LNCaP clone FGC (cell line): Measurements from ENCODE around the gene ENO1.
"Not testable (repeated sequence)": the region's sequence is repeated elsewhere in the genome, so short reads cannot be mapped to it uniquely, and the experiment has no call there.

ENCODE experiments used
- DNase-seq: peaks from one replicate; pipeline ENCODE4 v3.0.0-alpha.2; 2011; ENCODE audit warnings: low read depth
- H3K4me3 ChIP-seq: 2 replicates; pipeline ENCODE4 v1.5.1; 2011; ENCODE audit warnings: mild to moderate bottlenecking, low read depth, low read length, control low read depth
- CTCF ChIP-seq: IDR thresholded peaks from 2 replicates; pipeline ENCODE4 v1.5.1; 2012; ENCODE audit warnings: mild to moderate bottlenecking; ENCODE audit not compliant: control insufficient read depth, insufficient read depth; ENCODE audit errors: extremely low read depth

Gene ENO1

GRCh38 chr1:8841395-8841794, 37.1 kb downstream of the ENO1 start:
- TF ChIP-seq CTCF: no peak
- no peak overlapping the region for H3K4me3 ChIP-seq
- DNase-seq: no peak

- no peak for DNase-seq
- no peak overlapping the region for H3K4me3 ChIP-seq
- no peak for TF ChIP-seq CTCF
Observed at GRCh38 chr1:8839990-8840389, 38.5 kb downstream of the ENO1 start.

GRCh38 chr1:8835941-8836643, 42.4 kb downstream of the ENO1 start:
- H3K4me3 ChIP-seq: no peak overlapping the region
- no peak for DNase-seq
- no peak for TF ChIP-seq CTCF

GRCh38 chr1:8831340-8831739, 47.1 kb downstream of the ENO1 start:
- TF ChIP-seq CTCF: no peak
- no peak overlapping the region for H3K4me3 ChIP-seq
- no peak for DNase-seq

- not testable (repeated sequence) for H3K4me3 ChIP-seq, DNase-seq
Observed at GRCh38 chr1:8830732-8831131, 47.8 kb downstream of the ENO1 start.

- TF ChIP-seq CTCF: no peak
- H3K4me3 ChIP-seq: no peak overlapping the region
- no peak for DNase-seq
Observed at GRCh38 chr1:8825985-8826481, 52.5 kb downstream of the ENO1 start.

GRCh38 chr1:8823295-8823664, 55.2 kb downstream of the ENO1 start:
- no peak overlapping the region for H3K4me3 ChIP-seq
- TF ChIP-seq CTCF: no peak
- DNase-seq: no peak
